Upper lobe of left lung (tissue), 6 donors: ENCODE measurements around the gene DUS1L. TPM values are rescaled to one million over a fixed set of nuclear protein-coding genes. Genes with fewer than 3 reads are reported as not detected.

ENCODE experiments used
- ATAC-seq, 2 donors: fragments of 200-7000 bp; cut with Tn5 transposase; one replicate each; pipeline ENCODE4 v1.9.1; 2022; ENCODE audit warnings: mild to moderate bottlenecking in 2 of 2, moderate library complexity in 2 of 2; ENCODE audit not compliant: low FRiP score in 2 of 2
- DNase-seq, 2 donors: peaks; one replicate each; pipeline ENCODE4 v3.0.0-alpha.2; 2019 to 2020
- H3K27ac ChIP-seq, 4 donors: fragments of 200-600 bp; sonication (generic); one replicate each; pipeline ENCODE4 v1.5.1; 2016 to 2019
- H3K27me3 ChIP-seq, 4 donors: fragments of 200-600 bp; sonication (generic); one replicate each; pipeline ENCODE4 v1.5.1; 2017 to 2019
- H3K36me3 ChIP-seq, 4 donors: fragments of 200-600 bp; sonication (generic); one replicate each; pipeline ENCODE4 v1.5.1; 2016 to 2019
- H3K4me1 ChIP-seq, 4 donors: fragments of 200-600 bp; sonication (generic); one replicate each; pipeline ENCODE4 v1.5.1; 2018 to 2019
- H3K4me3 ChIP-seq, 4 donors: fragments of 200-600 bp; sonication (generic); one replicate each; pipeline ENCODE4 v1.5.1; 2017 to 2019; ENCODE audit warnings: mild to moderate bottlenecking in 2 of 4, moderate library complexity in 1 of 4
- H3K9me3 ChIP-seq, 4 donors: fragments of 200-600 bp; sonication (generic); one replicate each; pipeline ENCODE4 v1.5.1; 2018 to 2019
- EP300 ChIP-seq, 4 donors: sonication (generic); formaldehyde crosslinking; IDR thresholded peaks; one replicate each; pipeline ENCODE4 v1.5.1; 2017; ENCODE audit warnings: antibody characterized with exemption in 4 of 4, control low read depth in 2 of 4
- POLR2A ChIP-seq, 4 donors: fragments of 450-650 bp; IDR thresholded peaks; one replicate each; pipeline ENCODE4 v1.5.1; 2016 to 2017; ENCODE audit warnings: antibody characterized with exemption in 4 of 4, mild to moderate bottlenecking in 2 of 4
- POLR2AphosphoS5 ChIP-seq, 2 donors: sonication (generic); formaldehyde crosslinking; IDR thresholded peaks; one replicate each; pipeline ENCODE4 v1.5.1; 2017; ENCODE audit warnings: antibody characterized with exemption in 2 of 2
- WGBS, 2 donors: methylation state at CpG; one replicate each; pipeline ENCODE4 v1.1.5; 2017 to 2018; 5-methylcytosine and 5-hydroxymethylcytosine counted together
- total RNA-seq, 6 donors: library from RNA; depleted of rRNA in 4 of 6; stranded (reverse); fragments of >200 nt in 4 of 6; gene quantifications; one replicate each; pipeline versions ENCODE4 v1.1.0 to v1.2.1, GENCODE V29; 2016 to 2021
- TF ChIP-seq, protein P1 (sequence below), 6 experiments: fragments of 450-650 bp in 4 of 6; fragments of 200-600 bp in 2 of 6; sonication (generic) in 2 of 6; IDR thresholded peaks; one replicate each; pipeline ENCODE4 v1.5.1; 2016 to 2019; ENCODE audit warnings: antibody characterized with exemption in 6 of 6
- donor health status: DM: no; HTN: no; CAD: no; lungs with moderate emphysema.
- donor health status: DM: no; HTN: yes; CAD: no; lungs with severe emphysema.

The DUS1L gene
- total RNA-seq, 6 donors from 2014 or later = 53.5 to 183 (median 106) TPM

- ATAC-seq (no peak), DNase-seq (peak in 1 of 2 donors; percentile 72)
- H3K36me3 ChIP-seq = peaks cover 0 to 29% (median 12%) of the 10 kb centered on the region in 4 donors
- H3K4me1 ChIP-seq = peaks cover 9 to 26% (median 12%) of the 10 kb centered on the region in 4 donors
- no peak overlapping the region for H3K4me3 ChIP-seq
- H3K9me3 ChIP-seq = no peaks in the 10 kb centered on the region
- H3K27ac ChIP-seq = no peak overlapping the region
- TF ChIP-seq POLR2A (IDR thresholded peaks at IDR 0.05) (no peak), EP300 (IDR thresholded peaks at IDR 0.05) (no peak), POLR2AphosphoS5 (IDR thresholded peaks at IDR 0.05) (no peak)
- TF ChIP-seq, protein P1, sequence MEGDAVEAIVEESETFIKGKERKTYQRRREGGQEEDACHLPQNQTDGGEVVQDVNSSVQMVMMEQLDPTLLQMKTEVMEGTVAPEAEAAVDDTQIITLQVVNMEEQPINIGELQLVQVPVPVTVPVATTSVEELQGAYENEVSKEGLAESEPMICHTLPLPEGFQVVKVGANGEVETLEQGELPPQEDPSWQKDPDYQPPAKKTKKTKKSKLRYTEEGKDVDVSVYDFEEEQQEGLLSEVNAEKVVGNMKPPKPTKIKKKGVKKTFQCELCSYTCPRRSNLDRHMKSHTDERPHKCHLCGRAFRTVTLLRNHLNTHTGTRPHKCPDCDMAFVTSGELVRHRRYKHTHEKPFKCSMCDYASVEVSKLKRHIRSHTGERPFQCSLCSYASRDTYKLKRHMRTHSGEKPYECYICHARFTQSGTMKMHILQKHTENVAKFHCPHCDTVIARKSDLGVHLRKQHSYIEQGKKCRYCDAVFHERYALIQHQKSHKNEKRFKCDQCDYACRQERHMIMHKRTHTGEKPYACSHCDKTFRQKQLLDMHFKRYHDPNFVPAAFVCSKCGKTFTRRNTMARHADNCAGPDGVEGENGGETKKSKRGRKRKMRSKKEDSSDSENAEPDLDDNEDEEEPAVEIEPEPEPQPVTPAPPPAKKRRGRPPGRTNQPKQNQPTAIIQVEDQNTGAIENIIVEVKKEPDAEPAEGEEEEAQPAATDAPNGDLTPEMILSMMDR (IDR thresholded peaks at IDR 0.05) = no peak
- WGBS, 2 donors = 92 to 94% methylated on average over 14 to 24 of the region's 24 CpGs
- no peaks in the 10 kb centered on the region for H3K27me3 ChIP-seq
These were observed 18.2 kb downstream of the DUS1L start for GRCh38 chr17:82047379-82047778.

DNA sequence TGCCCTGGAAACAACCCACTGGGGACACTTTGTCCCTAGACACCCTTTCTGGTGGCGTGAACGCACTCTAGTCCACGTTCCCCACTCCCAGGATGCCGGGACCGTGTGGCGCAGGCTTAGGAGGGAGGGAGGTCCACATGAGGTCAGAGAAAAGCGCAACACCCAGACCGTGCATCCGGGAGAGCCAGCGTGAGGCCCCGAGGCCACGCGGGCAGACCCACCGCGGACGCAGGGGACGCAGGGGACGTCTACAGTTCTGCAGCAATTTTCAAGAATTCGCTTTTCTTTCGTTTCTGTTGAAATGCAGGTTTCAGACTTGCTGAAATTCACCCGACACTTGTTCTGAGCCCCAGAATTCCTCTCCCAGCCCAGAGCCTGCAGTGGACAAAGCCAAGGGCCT lies 18.7 kb downstream of the DUS1L start:
- ATAC-seq = no peak
- 91 to 92% methylated on average over 18 to 21 of the region's 21 CpGs for WGBS, 2 donors

GRCh38 chr17:82045936-82046484 lies 19.6 kb downstream of the DUS1L start:
- no peaks in the 10 kb centered on the region for H3K27me3 ChIP-seq
- no peak for ATAC-seq
- peaks cover 7 to 19% (median 11%) of the 10 kb centered on the region in 4 donors for H3K4me1 ChIP-seq
- no peak for TF ChIP-seq POLR2AphosphoS5 (IDR thresholded peaks at IDR 0.05)
- no peak for TF ChIP-seq EP300 (IDR thresholded peaks at IDR 0.05)
- TF ChIP-seq, protein P1 (IDR thresholded peaks at IDR 0.05) = no peak
- no peak for TF ChIP-seq POLR2A (IDR thresholded peaks at IDR 0.05)
- peaks cover 0 to 29% (median 12%) of the 10 kb centered on the region in 4 donors for H3K36me3 ChIP-seq
- no peak overlapping the region for H3K4me3 ChIP-seq
- no peak overlapping the region for H3K27ac ChIP-seq
- H3K9me3 ChIP-seq = no peaks in the 10 kb centered on the region
- peak in 1 of 2 donors; percentile 42 for DNase-seq
- 84 to 85% methylated on average over 14 of the region's 14 CpGs for WGBS, 2 donors

More for the DNA sequence above, 18.7 kb downstream of the DUS1L start:
- Histone ChIP-seq H3K36me3 (peaks cover 0 to 29% (median 12%) of the 10 kb centered on the region in 4 donors), H3K4me1 (peaks cover 8 to 22% (median 11%) of the 10 kb centered on the region in 4 donors), H3K27ac (no peak overlapping the region), H3K4me3 (no peak overlapping the region), H3K9me3 (no peaks in the 10 kb centered on the region), H3K27me3 (no peaks in the 10 kb centered on the region)
- no peak for TF ChIP-seq POLR2AphosphoS5 (IDR thresholded peaks at IDR 0.05)
- TF ChIP-seq EP300 (IDR thresholded peaks at IDR 0.05) = no peak
- no peak for TF ChIP-seq POLR2A (IDR thresholded peaks at IDR 0.05)
- TF ChIP-seq, protein P1 (IDR thresholded peaks at IDR 0.05) = no peak
- peak in 1 of 2 donors; percentile 68 for DNase-seq

DNA sequence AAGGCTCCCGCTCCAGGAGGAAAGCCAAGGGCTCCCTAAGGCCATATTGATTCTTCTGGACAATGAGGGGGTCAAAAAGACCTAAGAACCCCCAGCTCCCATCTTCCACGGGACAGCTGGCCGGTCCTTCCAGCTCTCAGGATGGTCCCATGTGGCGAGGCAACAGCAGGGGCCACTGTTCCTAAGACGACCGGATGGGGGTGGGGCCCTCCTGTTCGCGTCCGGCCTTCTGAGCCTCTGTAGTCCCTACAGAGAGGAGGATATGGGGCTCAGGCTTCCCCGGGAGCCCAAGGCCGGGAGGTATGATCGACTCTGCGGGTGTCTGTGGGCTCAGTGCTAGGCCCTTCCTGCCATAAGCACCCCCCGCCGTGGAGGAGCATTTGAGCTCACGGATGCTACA lies 22.1 kb downstream of the DUS1L start:
- no peak for ATAC-seq

More for the DNA sequence above, 22.1 kb downstream of the DUS1L start:
- peak in 1 of 2 donors; percentile 35 for DNase-seq
- Histone ChIP-seq H3K27me3 (no peaks in the 10 kb centered on the region), H3K27ac (no peak overlapping the region), H3K4me1 (peaks cover 0 to 1% (median 0%) of the 10 kb centered on the region in 4 donors), H3K36me3 (peaks cover 0 to 18% (median 7%) of the 10 kb centered on the region in 4 donors), H3K9me3 (no peaks in the 10 kb centered on the region), H3K4me3 (no peak overlapping the region)
- TF ChIP-seq POLR2A (IDR thresholded peaks at IDR 0.05) (no peak), EP300 (IDR thresholded peaks at IDR 0.05) (no peak), POLR2AphosphoS5 (IDR thresholded peaks at IDR 0.05) (no peak)
- TF ChIP-seq, protein P1 (IDR thresholded peaks at IDR 0.05) = no peak
- WGBS, 2 donors = 75 to 89% methylated on average over 6 to 10 of the region's 16 CpGs
